ENCODE data around the gene MED16.
"Not testable (repeated sequence)": the region's sequence is repeated elsewhere in the genome, so short reads cannot be mapped to it uniquely, and the experiment has no call there.

The MED16 gene

GRCh38 chr19:829129-829758 is 63.7 kb downstream of the MED16 start:
- DNase-seq (ENCODE audit: low read depth): no peak

- DNase-seq (ENCODE audit: low read depth): no peak
These were observed 65.2 kb downstream of the MED16 start, which contains the start of gene AZU1 for GRCh38 chr19:827710-828321. TSS of gene AZU1 (plus strand) at chr19:827837. CDS start at chr19:827847, 10 bp downstream.

DNA sequence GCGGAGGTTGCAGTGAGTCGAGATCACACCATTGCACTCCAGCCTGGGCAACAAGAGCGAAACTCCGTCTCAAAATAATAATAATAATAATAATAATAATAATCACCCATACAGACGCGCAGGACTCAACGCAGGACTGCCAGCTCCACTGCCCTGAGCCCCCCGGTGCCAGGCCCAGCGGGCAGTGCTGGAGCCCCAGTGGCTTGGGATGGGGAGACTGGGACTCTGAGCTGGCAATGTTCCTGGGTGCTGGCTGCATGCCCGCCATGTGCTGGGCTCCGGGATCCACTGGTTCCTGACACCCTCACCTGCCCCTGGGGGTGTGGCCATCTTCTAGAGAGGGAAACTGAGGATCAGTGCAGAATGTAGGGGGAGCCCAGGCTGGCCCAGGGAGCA is 65.7 kb downstream of the MED16 start:
- no peak for DNase-seq (ENCODE audit: low read depth)

- no peak for DNase-seq (ENCODE audit: low read depth)
These were observed 66.9 kb downstream of the MED16 start for GRCh38 chr19:825897-826644.

- DNase-seq (ENCODE audit: low read depth): no peak
These were observed 68.1 kb downstream of the MED16 start for GRCh38 chr19:824885-825284.

GRCh38 chr19:823565-824121 is 69.3 kb downstream of the MED16 start:
- no peak for DNase-seq (ENCODE audit: low read depth)

DNA sequence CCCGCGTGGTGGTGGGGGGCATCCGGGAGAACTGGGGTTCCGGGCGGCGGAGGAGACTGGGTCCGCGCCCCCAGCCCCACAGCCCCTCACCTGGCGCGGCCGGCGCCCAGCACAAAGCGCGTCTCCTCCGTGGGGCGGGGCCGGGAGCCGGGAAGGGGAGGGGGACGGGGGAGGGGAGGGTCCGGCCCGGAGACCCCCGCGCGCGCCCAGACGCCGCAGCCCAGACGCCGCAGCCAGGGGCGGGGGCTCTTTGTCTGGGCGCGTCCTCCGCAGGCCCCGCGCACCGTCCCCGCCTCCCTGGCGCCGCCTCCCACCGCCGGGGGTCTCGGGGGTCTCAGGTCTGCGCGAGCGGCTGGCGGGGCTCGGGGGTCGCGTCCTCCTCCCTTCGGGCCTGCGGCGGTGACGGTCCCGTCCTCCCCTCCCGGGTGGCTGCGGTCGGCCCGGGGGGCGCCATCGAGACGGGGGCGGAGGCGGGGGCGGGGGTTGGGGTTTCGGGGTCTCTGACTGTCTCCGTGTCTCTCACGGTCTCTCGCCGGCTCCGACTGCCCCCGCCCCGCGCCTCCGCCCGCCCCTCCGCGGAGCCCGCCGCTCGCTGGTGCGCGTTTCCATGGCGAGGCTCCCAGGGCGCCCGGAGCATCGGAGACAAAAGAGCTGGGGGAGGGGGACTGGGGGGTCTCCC is 71.0 kb downstream of the MED16 start, which contains the start of gene PLPPR3:
Gene PLPPR3, minus strand, starts transcription at position 131 of the 679 bp plus-strand sequence. CDS start 396 bp downstream, outside the sequence.
- DNase-seq (ENCODE audit: low read depth): no peak

GRCh38 chr19:821231-821824 is 71.7 kb downstream of the MED16 start:
- no peak for DNase-seq (ENCODE audit: low read depth)

- not testable (repeated sequence) for DNase-seq (ENCODE audit: low read depth)
These were observed 72.8 kb downstream of the MED16 start for GRCh38 chr19:820212-820611.

All from fibroblast of the conjunctiva (primary cell).